ENCODE results near the gene SFRP2.

SFRP2 gene

GRCh38 chr4:153771046-153771445 is 17.8 kb downstream of the SFRP2 start:
- no peak for DNase-seq (ENCODE audit: low spot score)

DNA sequence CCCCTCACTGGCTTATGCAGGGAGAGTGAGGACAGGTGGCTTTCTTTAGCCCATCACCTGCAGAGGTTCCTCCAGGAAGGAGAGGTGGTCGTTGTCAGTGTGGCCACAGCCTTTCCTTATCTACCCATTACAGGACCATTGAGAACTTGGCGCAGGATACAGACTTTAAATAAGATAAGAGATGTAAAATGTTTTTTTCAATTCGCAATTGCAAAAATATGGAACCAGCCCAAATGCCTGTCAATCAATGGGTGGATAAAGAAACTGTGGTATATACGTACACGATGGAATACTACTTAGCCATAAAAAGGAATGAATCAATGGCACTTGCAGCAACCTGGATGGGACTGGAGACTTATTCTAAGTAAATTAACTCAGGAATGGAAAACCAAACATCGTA is 22.1 kb downstream of the SFRP2 start:
- DNase-seq (ENCODE audit: low spot score), result no peak

- peak; percentile 25 for DNase-seq (ENCODE audit: low spot score)
Observed at GRCh38 chr4:153765894-153766293, 23.0 kb downstream of the SFRP2 start.

GRCh38 chr4:153764601-153765368 is 24.1 kb downstream of the SFRP2 start:
- no peak for DNase-seq (ENCODE audit: low spot score)

DNA sequence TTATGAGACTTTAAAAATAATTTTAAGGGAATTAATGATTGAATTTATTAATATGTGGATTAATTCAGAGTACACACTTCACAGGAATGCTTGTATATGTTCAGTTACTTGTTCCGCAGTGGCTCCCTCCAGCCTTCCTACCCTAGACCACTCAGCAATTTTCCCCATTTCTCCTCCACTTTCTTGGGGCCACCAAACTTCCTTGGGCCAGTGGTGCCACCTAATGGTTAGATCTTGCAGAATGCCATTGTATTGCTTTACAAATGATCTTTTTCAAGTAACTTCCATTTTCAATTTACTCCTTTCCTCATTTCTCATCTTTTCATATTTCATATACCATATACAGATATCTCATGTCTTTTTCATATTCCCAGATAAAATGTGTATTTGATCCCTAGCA is 25.5 kb downstream of the SFRP2 start:
- peak; percentile 29 for DNase-seq (ENCODE audit: low spot score)

DNA sequence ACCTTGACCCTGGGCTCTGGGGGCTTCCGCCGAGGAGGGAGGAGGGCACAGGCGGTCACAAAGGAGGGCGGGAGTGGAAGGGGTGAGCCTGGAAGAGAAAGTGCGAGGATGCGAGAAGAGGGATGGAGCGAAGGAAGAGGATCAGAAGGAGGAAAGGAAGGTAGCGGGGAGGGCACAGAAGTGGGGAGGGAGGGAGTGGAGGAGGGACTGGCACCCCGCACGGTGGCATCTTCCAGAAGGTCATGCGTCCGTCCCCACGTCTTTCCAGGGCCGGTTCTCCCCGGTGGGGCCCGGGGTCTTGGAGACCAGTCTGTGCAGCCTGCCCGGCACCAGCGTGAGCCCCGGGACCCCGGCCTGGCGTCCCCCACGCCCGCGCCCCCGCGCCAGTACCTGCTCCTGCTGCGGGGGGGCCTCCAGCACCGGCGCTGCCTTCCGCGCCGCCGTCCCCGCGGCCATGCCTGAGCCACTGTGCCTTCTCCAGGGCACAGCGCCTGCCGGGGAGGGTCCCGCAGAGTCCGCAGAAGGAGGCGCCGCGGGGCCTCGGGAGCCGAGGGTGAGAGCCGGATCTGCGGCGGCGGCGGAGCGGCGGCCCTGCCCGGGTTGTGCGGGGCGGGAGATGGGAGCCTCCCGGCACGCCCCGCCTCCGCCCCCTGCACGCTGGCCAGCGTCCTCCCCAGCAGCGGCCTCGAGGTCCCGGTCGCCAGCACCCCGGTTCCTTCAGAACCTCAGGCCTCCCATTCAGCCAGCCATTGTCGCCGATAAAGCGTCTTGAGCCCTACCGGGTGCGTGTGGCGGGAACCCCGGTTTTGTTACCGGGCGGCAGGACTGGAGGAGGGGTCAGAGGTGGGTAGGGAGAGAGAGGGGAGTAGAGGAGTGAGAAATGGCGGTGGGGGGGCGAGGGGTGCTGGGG is 29.2 kb downstream of the SFRP2 start, which contains the start of gene RNF175:
RNF175 (minus strand) TSS at position 618 of the 910 bp plus-strand sequence; CDS start at position 456, 162 bp downstream.
- DNase-seq (ENCODE audit: low spot score), result no peak

DNA sequence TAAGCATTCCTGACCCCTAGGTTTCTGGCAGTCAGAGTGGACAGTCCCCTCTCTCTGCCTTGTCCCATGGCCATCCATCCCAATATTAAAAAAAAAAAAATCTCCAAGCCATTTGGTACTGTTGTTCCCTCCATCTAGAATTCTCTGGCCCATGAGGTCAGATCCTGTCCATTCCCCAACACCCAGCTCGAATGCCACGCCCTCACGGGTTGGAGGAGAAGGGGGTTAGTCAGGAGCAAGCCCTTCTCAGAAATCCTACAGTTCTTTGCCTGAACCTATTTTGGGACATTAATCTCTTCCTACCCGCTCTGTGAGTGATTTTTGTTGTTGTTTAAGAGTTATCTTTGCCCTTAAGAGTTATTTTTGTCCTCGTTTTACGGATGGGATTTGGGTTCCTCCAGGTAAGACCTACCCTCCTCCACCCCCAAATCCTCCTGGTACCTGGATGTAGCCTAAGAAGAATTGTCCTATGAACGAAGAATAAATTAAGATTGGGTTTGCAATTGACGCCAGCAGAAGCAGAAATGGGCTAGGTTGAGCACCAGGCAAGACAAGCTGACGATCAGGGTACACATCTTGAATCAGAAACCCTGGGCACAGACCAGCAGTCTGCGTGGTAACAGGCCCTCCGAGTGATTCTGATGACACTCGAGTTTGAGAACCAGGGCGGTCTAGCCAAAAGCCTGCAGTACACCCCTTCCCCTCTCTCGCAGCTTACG is 30.0 kb downstream of the SFRP2 start:
- DNase-seq (ENCODE audit: low spot score), result no peak

DNA sequence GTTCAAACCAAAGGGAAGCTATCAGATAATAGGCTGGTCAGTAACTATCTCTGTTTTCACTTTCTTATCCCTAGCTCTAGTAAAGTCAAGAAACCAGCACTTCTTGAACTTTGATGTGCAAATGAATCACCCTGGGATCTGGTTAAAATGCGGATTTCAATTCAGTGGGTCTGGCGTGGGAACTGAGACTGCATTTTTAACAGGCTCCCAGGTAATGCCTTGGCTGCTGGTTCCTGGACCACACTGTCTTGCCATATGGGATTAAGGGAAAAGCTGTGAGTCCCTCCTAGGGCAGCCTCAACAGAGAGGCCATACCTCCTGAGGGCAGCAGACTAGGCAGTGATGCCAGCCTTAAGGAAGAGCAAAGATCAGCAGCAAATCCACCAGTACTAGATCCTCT is 30.7 kb downstream of the SFRP2 start:
- no peak for DNase-seq (ENCODE audit: low spot score)

DNA sequence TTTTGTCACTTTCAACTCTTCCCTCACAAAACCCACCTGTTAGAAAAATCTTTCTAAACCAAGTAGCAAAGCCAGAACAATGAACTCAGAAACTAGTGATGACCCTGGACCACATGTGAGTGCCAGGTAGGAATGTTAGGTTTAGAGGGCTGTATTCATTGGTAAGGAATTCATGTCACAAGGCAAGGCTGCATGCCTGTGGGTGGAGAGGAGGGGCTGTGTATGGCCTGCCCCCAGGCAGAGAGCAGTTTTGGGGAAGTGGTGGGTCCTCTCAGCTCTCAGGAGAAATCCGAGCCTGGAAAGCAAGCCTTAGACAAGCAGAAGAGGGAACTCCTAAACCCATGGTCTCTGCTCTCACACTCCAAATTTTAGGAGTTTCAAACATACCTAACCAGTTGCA is 31.5 kb downstream of the SFRP2 start:
- no peak for DNase-seq (ENCODE audit: low spot score)

- DNase-seq (ENCODE audit: low spot score), result no peak
Observed at GRCh38 chr4:153755186-153755585, 33.7 kb downstream of the SFRP2 start.

DNA sequence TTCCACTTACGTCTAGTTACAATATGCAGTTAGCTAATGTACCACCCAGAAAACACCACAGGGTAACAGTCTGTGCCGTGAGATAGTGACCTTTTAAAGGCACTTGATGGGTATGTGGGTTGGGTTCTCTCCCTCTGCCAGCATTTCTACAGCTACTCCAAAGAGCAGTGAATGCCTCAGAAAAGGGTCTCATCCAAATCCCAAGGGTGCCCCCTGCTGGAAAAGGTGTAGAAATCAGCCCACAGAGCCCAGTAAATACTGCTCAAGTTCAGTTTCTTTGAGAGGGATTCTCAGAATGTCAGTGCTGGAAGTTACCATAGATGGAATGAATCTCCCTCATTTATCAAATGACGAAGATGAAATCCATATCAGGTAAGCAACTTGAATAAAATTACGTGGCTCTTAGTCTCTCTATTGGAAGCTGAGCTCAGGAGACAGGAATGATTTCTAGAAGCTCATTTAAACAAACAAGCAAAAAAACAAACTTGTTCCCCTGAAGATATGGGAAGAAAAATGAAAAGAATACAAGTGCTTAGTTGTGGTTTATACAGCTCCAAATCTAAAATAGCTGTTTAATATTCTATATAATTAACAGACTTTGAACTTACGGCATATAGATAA is 38.6 kb downstream of the SFRP2 start:
- DNase-seq (ENCODE audit: low spot score), result peak; percentile 72

GRCh38 chr4:153748378-153748777 is 40.5 kb downstream of the SFRP2 start:
- DNase-seq (ENCODE audit: low spot score), result no peak

- no peak for DNase-seq (ENCODE audit: low spot score)
Observed at GRCh38 chr4:153747406-153747955, 41.4 kb downstream of the SFRP2 start.

DNA sequence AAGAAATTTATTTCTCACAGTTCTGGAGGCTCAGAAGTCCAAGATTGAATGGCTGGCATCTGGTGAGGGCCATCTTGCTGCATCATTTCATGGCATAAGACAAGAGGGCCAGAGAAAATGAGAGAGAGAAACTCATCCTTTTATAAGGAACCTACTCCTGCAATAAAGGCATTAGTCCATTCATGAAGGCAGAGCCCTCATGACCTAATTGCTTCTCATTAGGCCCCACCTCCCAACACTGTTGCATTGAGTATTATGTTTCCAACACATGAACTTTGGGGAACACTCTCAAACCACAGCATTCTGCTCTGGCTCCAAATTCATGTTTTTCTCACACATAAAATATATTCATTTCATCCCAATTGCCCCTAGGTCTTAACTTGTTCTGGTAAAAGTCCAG is 43.2 kb downstream of the SFRP2 start:
- DNase-seq (ENCODE audit: low spot score), result no peak

DNA sequence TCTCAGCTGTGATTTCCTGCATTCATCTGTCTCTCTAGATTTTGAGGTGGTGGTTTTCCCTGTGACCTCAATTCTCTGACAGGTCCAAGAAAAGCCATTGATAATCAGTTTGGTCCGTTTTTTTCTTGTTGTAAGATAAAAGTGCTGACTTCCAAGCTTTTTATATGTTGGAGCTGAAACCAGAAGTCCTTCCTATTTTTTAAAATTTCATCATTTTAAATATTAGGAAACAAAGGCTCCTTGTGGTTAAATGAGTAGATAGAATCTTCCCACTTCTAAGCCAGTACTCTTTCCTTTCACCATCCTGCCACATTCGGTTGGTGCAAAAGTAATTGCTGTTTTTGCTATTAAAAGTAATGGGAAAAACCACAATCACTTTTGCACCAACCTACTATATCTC is 47.3 kb downstream of the SFRP2 start:
- DNase-seq (ENCODE audit: low spot score), result no peak

GRCh38 chr4:153735906-153736461 is 52.9 kb downstream of the SFRP2 start:
- DNase-seq (ENCODE audit: low spot score), result no peak

- DNase-seq (ENCODE audit: low spot score), result no peak
Observed at GRCh38 chr4:153733751-153734448, 55.0 kb downstream of the SFRP2 start.

DNA sequence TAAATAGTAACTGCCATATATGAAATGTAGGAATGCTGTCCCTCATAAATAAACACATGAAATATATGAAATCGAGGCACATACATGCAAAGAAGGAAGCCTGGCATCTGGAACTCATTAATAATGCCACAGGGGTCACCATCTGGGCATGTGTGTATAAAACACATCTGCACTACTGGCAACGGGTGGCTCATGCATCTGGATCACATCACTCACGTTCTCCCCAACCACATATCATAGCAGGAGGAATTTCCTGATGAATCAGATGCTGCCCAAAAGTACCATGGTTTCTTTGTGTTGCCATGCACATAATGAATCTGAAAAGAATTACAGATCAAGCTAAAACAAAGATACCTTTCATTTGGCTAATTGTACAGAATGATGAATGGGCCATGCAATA is 57.6 kb downstream of the SFRP2 start:
- DNase-seq (ENCODE audit: low spot score), result no peak
